ENCODE measurements around the gene USP9X.
"Not testable (repeated sequence)": the region's sequence is repeated elsewhere in the genome, so short reads cannot be mapped to it uniquely, and the experiment has no call there.

The USP9X gene
- long read RNA-seq, donor 1, partial matches to known transcripts = 32 of 32 reads
- long read RNA-seq, donor 1, other reads (novel, unspliced or antisense) = 0 of 32 reads
- long read RNA-seq, donor 2, partial matches to known transcripts = 9 of 9 reads
- long read RNA-seq, donor 2, other reads (novel, unspliced or antisense) = 0 of 9 reads
- long read RNA-seq, donor 3, partial matches to known transcripts = 19 of 20 reads
- long read RNA-seq, donor 3, other reads (novel, unspliced or antisense) = 0 of 20 reads
- long read RNA-seq, donor 4, partial matches to known transcripts = 67 of 67 reads
- long read RNA-seq, donor 4, other reads (novel, unspliced or antisense) = 0 of 67 reads
- long read RNA-seq, donor 5, partial matches to known transcripts = 9 of 9 reads
- long read RNA-seq, donor 5, other reads (novel, unspliced or antisense) = 0 of 9 reads
- long read RNA-seq, donor 6, full-length matches to known transcripts = 2 of 48 reads
- long read RNA-seq, donor 6, partial matches to known transcripts = 46 of 48 reads
- long read RNA-seq, donor 6, other reads (novel, unspliced or antisense) = 0 of 48 reads
- long read RNA-seq, donor 7, partial matches to known transcripts = 103 of 103 reads
- long read RNA-seq, donor 7, other reads (novel, unspliced or antisense) = 0 of 103 reads
- long read RNA-seq, donor 8, full-length matches to known transcripts = 2 of 33 reads
- long read RNA-seq, donor 8, partial matches to known transcripts = 31 of 33 reads
- long read RNA-seq, donor 8, other reads (novel, unspliced or antisense) = 0 of 33 reads

GRCh38 chrX:41084893-41085511 lies at the start of gene USP9X:
Gene USP9X, plus strand, starts transcription at chrX:41085445. Its CDS starts 38,184 bp downstream, at chrX:41123629.
- DNase-seq = no peak

GRCh38 chrX:41035582-41035981 lies 49.7 kb upstream of the USP9X start:
- DNase-seq = no peak

GRCh38 chrX:41036668-41037326 lies 48.4 kb upstream of the USP9X start:
- no peak for DNase-seq

- DNase-seq = no peak
These were observed 42.0 kb upstream of the USP9X start for GRCh38 chrX:41043196-41043595.

GRCh38 chrX:41043674-41044345 lies 41.4 kb upstream of the USP9X start:
- DNase-seq = no peak

GRCh38 chrX:41045960-41046567 lies 39.2 kb upstream of the USP9X start:
- no peak for DNase-seq

GRCh38 chrX:41047878-41048534 lies 37.2 kb upstream of the USP9X start:
- DNase-seq = no peak

- DNase-seq = no peak
These were observed 34.9 kb upstream of the USP9X start for GRCh38 chrX:41050359-41050758.

GRCh38 chrX:41051288-41051687 lies 34.0 kb upstream of the USP9X start:
- no peak for DNase-seq

GRCh38 chrX:41055740-41056139 lies 29.5 kb upstream of the USP9X start:
- DNase-seq = no peak

- DNase-seq = not testable (repeated sequence)
These were observed 22.0 kb upstream of the USP9X start for GRCh38 chrX:41063276-41063675.

- no peak for DNase-seq
These were observed 21.2 kb upstream of the USP9X start for GRCh38 chrX:41064018-41064417.

GRCh38 chrX:41066391-41066790 lies 18.9 kb upstream of the USP9X start:
- DNase-seq = no peak

GRCh38 chrX:41066969-41067368 lies 18.3 kb upstream of the USP9X start:
- no peak for DNase-seq

GRCh38 chrX:41067721-41068120 lies 17.5 kb upstream of the USP9X start:
- no peak for DNase-seq

GRCh38 chrX:41076742-41077141 lies 8.5 kb upstream of the USP9X start:
- no peak for DNase-seq

- DNase-seq = no peak
These were observed 3.4 kb upstream of the USP9X start for GRCh38 chrX:41081821-41082220.

GRCh38 chrX:41082783-41083182 lies 2.5 kb upstream of the USP9X start:
- DNase-seq = no peak

- DNase-seq = peak; percentile 91
These were observed 977 bp upstream of the USP9X start for GRCh38 chrX:41084044-41084892.

GRCh38 chrX:41085512-41085877 lies 250 bp downstream of the USP9X start:
- DNase-seq = peak; percentile 84
